ENCODE measurements around the gene SGPP2. TPM values are rescaled to one million over a fixed set of nuclear protein-coding genes. Genes with fewer than 3 reads are reported as not detected.

SGPP2 gene
- polyA plus RNA-seq, 2 of the 4 experiments (the other 2 are of a cell fraction) = 0.10 to 0.26 TPM

DNA sequence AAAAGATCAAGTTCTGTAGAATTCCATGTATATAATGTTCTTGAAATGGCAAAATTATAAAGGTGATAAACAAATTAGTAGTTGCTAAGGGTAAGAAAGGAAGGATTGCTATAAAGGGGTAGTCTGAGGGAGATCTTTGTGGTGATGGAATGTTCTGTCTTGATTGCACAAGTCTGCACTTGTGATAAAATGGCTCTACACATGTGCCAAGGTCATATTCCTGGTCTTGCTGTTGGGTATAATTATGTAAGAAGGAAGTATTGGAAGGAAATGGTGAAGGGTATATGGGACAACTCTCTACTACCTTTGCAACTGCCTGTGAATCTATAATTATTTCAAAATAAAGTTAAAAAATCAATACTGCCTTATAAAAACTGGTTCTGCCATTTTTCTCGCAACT, 15.3 kb downstream of the SGPP2 start:
- FAIRE-seq (no peak), DNase-seq (ENCODE audit: low read depth in 1 of 2, low spot score in 1 of 2) (no peak), ATAC-seq (no peak)
- TF ChIP-seq POLR2A (IDR thresholded peaks at IDR 0.05; ENCODE audit: low read length) (no peak), KDM5A (IDR thresholded peaks at IDR 0.05) (no peak), ZNF302 (CRISPR knock-in tag; IDR thresholded peaks at IDR 0.05) (no peak), HOXB13 (CRISPR knock-in tag; IDR thresholded peaks at IDR 0.05; ENCODE audit: low read depth) (no peak), CBX8 (IDR thresholded peaks at IDR 0.05) (no peak), ZSCAN20 (CRISPR knock-in tag; IDR thresholded peaks at IDR 0.05) (no peak), FOXS1 (CRISPR knock-in tag; IDR thresholded peaks at IDR 0.05) (no peak), GATA3 (IDR thresholded peaks at IDR 0.05; ENCODE audit: borderline replicate concordance) (no peak), SREBF2 (IDR thresholded peaks at IDR 0.05) (no peak)
- TF ChIP-seq, protein P1, sequence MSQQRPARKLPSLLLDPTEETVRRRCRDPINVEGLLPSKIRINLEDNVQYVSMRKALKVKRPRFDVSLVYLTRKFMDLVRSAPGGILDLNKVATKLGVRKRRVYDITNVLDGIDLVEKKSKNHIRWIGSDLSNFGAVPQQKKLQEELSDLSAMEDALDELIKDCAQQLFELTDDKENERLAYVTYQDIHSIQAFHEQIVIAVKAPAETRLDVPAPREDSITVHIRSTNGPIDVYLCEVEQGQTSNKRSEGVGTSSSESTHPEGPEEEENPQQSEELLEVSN (IDR thresholded peaks at IDR 0.05; ENCODE audit: borderline replicate concordance, low read depth) = no peak
- TF ChIP-seq, protein P2, sequence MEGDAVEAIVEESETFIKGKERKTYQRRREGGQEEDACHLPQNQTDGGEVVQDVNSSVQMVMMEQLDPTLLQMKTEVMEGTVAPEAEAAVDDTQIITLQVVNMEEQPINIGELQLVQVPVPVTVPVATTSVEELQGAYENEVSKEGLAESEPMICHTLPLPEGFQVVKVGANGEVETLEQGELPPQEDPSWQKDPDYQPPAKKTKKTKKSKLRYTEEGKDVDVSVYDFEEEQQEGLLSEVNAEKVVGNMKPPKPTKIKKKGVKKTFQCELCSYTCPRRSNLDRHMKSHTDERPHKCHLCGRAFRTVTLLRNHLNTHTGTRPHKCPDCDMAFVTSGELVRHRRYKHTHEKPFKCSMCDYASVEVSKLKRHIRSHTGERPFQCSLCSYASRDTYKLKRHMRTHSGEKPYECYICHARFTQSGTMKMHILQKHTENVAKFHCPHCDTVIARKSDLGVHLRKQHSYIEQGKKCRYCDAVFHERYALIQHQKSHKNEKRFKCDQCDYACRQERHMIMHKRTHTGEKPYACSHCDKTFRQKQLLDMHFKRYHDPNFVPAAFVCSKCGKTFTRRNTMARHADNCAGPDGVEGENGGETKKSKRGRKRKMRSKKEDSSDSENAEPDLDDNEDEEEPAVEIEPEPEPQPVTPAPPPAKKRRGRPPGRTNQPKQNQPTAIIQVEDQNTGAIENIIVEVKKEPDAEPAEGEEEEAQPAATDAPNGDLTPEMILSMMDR (IDR thresholded peaks at IDR 0.05) = no peak
- WGBS (ENCODE audit: missing lambda C conversion rate) = 70% methylated on average over 1 of the region's 1 CpG
- Histone ChIP-seq H3K27ac (no peak overlapping the region), H3K4me1 (no peaks in the 10 kb centered on the region), H3K4me2 (no peak overlapping the region), H3K9me3 (no peaks in the 10 kb centered on the region), H3K4me3 (no peak overlapping the region)
- ChIA-PET POLR2A (no interaction called here), CTCF (no interaction called here)

DNA sequence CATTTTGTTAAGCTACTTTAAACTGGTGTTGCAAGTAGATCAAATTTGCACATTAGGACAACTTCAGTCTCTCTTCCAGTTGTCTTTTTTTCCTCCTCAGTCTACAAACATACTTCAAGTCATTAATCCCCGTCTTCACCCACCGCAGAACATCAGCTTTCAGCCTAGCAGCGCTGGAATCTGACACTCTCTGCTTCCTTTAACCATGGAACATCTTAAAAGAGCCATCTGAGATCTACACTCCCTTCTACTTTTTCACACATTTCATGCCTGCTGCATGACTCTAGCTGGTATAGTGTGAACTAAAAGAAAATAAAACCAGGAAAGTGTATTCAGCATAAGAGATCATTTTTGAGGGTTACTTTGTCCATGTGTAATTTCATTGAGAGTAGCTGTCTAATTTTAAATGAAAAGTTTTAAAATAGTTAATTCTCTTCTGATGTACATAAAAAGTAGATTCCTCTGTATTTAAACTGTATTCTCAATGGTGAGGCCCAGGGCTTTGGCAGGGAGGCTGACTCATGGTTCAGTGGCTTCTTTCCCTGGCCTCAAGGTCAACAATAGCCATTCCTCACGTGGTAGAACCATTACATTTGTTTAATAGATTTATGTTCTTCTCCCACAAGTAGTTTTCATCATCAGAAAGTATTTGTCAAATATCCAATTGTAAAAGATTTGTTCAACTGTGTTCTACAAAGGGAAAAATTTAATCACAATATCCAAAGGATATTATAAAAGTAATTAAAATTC, 16.5 kb downstream of the SGPP2 start:
- DNase-seq (ENCODE audit: low read depth in 1 of 2, low spot score in 1 of 2) = peak in 1 of 2 experiments; percentile 18
- Histone ChIP-seq H3K4me2 (no peak overlapping the region; the same call in 2 of the 3 replicates), H3K27ac (no peak overlapping the region), H3K9me3 (no peaks in the 10 kb centered on the region), H3K4me3 (no peak overlapping the region), H3K4me1 (no peaks in the 10 kb centered on the region)
- FAIRE-seq = no peak
- POLR2A ChIA-PET = no interaction called here
- CTCF ChIA-PET = no interaction called here
- TF ChIP-seq POLR2AphosphoS2 (conservative IDR thresholded peaks at IDR 0.05; ENCODE audit: low read length) = no peak
- TF ChIP-seq RCOR1 (IDR thresholded peaks at IDR 0.05; ENCODE audit: low read depth, low read length) = no peak
- TF ChIP-seq POLR2A (IDR thresholded peaks at IDR 0.05; ENCODE audit: low read length) = no peak
- no peak for TF ChIP-seq KDM5A (IDR thresholded peaks at IDR 0.05)
- no peak for TF ChIP-seq NPAS2 (CRISPR knock-in tag; IDR thresholded peaks at IDR 0.05; ENCODE audit: borderline replicate concordance)
- TF ChIP-seq CBX8 (IDR thresholded peaks at IDR 0.05) = no peak
- TF ChIP-seq, protein P3, sequence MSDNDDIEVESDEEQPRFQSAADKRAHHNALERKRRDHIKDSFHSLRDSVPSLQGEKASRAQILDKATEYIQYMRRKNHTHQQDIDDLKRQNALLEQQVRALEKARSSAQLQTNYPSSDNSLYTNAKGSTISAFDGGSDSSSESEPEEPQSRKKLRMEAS (IDR thresholded peaks at IDR 0.05) = no peak
- TF ChIP-seq HOXB13 (CRISPR knock-in tag; IDR thresholded peaks at IDR 0.05; ENCODE audit: low read depth) = no peak
- no peak for TF ChIP-seq MYC (IDR thresholded peaks at IDR 0.05; ENCODE audit: borderline replicate concordance, low read length)
- TF ChIP-seq CHD2 (IDR thresholded peaks at IDR 0.05; ENCODE audit: low read length, partially characterized antibody) = no peak
- TF ChIP-seq, protein P4, sequence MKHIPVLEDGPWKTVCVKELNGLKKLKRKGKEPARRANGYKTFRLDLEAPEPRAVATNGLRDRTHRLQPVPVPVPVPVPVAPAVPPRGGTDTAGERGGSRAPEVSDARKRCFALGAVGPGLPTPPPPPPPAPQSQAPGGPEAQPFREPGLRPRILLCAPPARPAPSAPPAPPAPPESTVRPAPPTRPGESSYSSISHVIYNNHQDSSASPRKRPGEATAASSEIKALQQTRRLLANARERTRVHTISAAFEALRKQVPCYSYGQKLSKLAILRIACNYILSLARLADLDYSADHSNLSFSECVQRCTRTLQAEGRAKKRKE (CRISPR knock-in tag; IDR thresholded peaks at IDR 0.05; ENCODE audit: low read depth) = no peak
- TF ChIP-seq, protein P5, sequence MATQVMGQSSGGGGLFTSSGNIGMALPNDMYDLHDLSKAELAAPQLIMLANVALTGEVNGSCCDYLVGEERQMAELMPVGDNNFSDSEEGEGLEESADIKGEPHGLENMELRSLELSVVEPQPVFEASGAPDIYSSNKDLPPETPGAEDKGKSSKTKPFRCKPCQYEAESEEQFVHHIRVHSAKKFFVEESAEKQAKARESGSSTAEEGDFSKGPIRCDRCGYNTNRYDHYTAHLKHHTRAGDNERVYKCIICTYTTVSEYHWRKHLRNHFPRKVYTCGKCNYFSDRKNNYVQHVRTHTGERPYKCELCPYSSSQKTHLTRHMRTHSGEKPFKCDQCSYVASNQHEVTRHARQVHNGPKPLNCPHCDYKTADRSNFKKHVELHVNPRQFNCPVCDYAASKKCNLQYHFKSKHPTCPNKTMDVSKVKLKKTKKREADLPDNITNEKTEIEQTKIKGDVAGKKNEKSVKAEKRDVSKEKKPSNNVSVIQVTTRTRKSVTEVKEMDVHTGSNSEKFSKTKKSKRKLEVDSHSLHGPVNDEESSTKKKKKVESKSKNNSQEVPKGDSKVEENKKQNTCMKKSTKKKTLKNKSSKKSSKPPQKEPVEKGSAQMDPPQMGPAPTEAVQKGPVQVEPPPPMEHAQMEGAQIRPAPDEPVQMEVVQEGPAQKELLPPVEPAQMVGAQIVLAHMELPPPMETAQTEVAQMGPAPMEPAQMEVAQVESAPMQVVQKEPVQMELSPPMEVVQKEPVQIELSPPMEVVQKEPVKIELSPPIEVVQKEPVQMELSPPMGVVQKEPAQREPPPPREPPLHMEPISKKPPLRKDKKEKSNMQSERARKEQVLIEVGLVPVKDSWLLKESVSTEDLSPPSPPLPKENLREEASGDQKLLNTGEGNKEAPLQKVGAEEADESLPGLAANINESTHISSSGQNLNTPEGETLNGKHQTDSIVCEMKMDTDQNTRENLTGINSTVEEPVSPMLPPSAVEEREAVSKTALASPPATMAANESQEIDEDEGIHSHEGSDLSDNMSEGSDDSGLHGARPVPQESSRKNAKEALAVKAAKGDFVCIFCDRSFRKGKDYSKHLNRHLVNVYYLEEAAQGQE (IDR thresholded peaks at IDR 0.05) = no peak
- TF ChIP-seq HDAC2 (IDR thresholded peaks at IDR 0.05) = no peak
- TF ChIP-seq, protein P6, sequence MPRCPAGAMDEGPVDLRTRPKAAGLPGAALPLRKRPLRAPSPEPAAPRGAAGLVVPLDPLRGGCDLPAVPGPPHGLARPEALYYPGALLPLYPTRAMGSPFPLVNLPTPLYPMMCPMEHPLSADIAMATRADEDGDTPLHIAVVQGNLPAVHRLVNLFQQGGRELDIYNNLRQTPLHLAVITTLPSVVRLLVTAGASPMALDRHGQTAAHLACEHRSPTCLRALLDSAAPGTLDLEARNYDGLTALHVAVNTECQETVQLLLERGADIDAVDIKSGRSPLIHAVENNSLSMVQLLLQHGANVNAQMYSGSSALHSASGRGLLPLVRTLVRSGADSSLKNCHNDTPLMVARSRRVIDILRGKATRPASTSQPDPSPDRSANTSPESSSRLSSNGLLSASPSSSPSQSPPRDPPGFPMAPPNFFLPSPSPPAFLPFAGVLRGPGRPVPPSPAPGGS (IDR thresholded peaks at IDR 0.05) = no peak
- TF ChIP-seq RARB (CRISPR knock-in tag; IDR thresholded peaks at IDR 0.05) = no peak
- ATAC-seq = peak in 1 of 2 experiments; percentile 45; a peak in 1 of 6 replicates
- WGBS (ENCODE audit: missing lambda C conversion rate) = 49% methylated on average over 3 of the region's 4 CpGs

Measured in A549 (cell line).